ENCODE results near the gene TAOK2. TPM values are rescaled to one million over a fixed set of nuclear protein-coding genes. Genes with fewer than 3 reads are reported as not detected.

Gene TAOK2
- total and polyA plus RNA-seq, 2 of the 13 experiments (the other 11 are each of a cell fraction or from before 2014, with no cell fraction given), result 17.4 to 43.2 TPM

DNA sequence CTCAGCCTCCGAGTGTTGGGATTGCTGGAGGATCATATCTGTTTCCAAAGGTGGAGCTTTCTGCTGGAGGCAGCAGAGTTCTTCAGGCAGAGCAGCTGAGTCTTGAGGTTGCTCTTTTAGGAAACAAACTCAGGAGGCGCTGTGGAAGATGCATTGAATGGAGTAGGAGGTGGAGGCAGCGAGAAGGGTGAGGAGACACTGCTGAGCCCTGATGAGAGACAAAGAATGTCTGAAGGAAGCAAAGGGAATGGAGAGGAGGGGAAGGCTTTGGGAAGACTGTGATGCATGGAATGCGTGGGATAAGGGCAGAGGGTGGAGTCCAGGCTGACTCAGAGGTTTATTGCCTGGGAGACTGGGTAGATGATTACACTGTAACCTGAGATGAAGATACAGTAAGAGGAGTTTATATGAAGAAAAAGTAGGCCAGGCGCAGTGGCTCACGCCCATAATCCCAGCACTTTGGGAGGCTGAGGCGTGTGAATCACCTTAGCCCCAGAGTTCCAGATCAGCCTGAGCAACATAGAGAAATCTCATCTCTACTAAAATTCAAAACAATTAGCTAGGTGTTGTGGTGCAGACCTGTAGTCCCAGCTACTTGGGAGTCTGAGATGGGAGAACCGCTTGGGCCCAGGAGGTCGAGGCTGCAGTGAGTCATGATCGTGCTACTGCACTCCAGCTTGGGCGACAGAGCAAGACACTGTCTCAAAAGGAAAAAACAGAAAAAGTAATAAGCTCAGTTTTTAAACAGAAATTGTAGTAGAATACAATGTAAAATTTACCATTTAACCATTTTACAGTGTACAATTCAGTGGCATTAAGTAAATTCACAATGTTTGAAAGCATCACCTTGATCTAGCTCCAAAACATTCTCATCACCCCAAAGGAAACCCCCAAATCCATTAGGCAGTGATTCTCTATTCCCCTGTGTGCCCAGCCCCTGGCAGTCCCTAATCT is 29.5 kb upstream of the TAOK2 start (continued):
- TF ChIP-seq, protein P1, sequence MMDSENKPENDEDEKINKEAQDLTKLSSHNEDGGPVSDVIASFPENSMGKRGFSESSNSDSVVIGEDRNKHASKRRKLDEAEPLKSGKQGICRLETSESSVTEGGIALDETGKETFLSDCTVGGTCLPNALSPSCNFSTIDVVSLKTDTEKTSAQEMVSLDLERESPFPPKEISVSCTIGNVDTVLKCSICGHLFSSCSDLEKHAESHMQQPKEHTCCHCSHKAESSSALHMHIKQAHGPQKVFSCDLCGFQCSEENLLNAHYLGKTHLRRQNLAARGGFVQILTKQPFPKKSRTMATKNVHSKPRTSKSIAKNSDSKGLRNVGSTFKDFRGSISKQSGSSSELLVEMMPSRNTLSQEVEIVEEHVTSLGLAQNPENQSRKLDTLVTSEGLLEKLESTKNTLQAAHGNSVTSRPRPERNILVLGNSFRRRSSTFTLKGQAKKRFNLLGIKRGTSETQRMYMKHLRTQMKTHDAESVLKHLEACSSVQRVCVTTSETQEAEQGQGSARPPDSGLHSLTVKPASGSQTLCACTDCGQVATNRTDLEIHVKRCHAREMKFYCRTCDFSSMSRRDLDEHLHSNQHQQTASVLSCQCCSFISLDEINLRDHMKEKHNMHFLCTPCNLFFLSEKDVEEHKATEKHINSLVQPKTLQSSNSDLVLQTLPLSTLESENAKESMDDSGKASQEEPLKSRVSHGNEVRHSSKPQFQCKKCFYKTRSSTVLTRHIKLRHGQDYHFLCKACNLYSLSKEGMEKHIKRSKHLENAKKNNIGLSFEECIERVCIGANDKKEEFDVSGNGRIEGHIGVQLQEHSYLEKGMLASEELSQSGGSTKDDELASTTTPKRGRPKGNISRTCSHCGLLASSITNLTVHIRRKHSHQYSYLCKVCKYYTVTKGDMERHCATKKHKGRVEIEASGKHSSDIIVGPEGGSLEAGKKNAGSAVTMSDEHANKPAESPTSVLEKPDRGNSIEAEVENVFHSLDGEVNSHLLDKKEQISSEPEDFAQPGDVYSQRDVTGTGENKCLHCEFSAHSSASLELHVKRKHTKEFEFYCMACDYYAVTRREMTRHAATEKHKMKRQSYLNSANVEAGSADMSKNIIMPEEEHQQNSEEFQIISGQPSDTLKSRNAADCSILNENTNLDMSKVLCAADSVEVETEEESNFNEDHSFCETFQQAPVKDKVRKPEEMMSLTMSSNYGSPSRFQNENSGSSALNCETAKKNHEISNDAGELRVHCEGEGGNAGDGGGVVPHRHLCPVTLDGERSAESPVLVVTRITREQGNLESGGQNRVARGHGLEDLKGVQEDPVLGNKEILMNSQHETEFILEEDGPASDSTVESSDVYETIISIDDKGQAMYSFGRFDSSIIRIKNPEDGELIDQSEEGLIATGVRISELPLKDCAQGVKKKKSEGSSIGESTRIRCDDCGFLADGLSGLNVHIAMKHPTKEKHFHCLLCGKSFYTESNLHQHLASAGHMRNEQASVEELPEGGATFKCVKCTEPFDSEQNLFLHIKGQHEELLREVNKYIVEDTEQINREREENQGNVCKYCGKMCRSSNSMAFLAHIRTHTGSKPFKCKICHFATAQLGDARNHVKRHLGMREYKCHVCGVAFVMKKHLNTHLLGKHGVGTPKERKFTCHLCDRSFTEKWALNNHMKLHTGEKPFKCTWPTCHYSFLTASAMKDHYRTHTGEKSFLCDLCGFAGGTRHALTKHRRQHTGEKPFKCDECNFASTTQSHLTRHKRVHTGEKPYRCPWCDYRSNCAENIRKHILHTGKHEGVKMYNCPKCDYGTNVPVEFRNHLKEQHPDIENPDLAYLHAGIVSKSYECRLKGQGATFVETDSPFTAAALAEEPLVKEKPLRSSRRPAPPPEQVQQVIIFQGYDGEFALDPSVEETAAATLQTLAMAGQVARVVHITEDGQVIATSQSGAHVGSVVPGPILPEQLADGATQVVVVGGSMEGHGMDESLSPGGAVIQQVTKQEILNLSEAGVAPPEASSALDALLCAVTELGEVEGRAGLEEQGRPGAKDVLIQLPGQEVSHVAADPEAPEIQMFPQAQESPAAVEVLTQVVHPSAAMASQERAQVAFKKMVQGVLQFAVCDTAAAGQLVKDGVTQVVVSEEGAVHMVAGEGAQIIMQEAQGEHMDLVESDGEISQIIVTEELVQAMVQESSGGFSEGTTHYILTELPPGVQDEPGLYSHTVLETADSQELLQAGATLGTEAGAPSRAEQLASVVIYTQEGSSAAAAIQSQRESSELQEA (CRISPR knock-in tag; IDR thresholded peaks at IDR 0.05; ENCODE audit: not compliant biosample characterization), result no peak
- TF ChIP-seq SRSF1 (optimal IDR thresholded peaks at IDR 0.05; ENCODE audit: low read depth, low read length), result no peak
- no peak for TF ChIP-seq ZFP1 (CRISPR knock-in tag; IDR thresholded peaks at IDR 0.05)
- TF ChIP-seq NFYC (CRISPR knock-in tag; IDR thresholded peaks at IDR 0.05), result peak; percentile 23; the same call in 1 of the 2 replicates
- TF ChIP-seq, protein P2, sequence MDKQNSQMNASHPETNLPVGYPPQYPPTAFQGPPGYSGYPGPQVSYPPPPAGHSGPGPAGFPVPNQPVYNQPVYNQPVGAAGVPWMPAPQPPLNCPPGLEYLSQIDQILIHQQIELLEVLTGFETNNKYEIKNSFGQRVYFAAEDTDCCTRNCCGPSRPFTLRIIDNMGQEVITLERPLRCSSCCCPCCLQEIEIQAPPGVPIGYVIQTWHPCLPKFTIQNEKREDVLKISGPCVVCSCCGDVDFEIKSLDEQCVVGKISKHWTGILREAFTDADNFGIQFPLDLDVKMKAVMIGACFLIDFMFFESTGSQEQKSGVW (CRISPR knock-in tag; IDR thresholded peaks at IDR 0.05; ENCODE audit: borderline replicate concordance), result no peak
- no peak for TF ChIP-seq ZNF138 (CRISPR knock-in tag; IDR thresholded peaks at IDR 0.05; ENCODE audit: low read depth)
- peak; percentile 28 for TF ChIP-seq XRCC5 (optimal IDR thresholded peaks at IDR 0.05; ENCODE audit: low read length)
- peak; percentile 90; the same call in 1 of the 2 replicates for TF ChIP-seq CHD4 (IDR thresholded peaks at IDR 0.05; ENCODE audit: borderline replicate concordance, low read length)
- TF ChIP-seq ZNF552 (CRISPR knock-in tag; IDR thresholded peaks at IDR 0.05; ENCODE audit: borderline replicate concordance), result no peak
- 0 out of 2 replicates have a peak, but pooled peaks have one; percentile 36 for TF ChIP-seq ZNF614 (CRISPR knock-in tag; IDR thresholded peaks at IDR 0.05; ENCODE audit: borderline replicate concordance)
- TF ChIP-seq ZNF83 (CRISPR knock-in tag; IDR thresholded peaks at IDR 0.05; ENCODE audit: borderline replicate concordance), result no peak
- TF ChIP-seq, protein P3, sequence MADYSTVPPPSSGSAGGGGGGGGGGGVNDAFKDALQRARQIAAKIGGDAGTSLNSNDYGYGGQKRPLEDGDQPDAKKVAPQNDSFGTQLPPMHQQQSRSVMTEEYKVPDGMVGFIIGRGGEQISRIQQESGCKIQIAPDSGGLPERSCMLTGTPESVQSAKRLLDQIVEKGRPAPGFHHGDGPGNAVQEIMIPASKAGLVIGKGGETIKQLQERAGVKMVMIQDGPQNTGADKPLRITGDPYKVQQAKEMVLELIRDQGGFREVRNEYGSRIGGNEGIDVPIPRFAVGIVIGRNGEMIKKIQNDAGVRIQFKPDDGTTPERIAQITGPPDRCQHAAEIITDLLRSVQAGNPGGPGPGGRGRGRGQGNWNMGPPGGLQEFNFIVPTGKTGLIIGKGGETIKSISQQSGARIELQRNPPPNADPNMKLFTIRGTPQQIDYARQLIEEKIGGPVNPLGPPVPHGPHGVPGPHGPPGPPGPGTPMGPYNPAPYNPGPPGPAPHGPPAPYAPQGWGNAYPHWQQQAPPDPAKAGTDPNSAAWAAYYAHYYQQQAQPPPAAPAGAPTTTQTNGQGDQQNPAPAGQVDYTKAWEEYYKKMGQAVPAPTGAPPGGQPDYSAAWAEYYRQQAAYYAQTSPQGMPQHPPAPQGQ (CRISPR knock-in tag; IDR thresholded peaks at IDR 0.05; ENCODE audit: borderline replicate concordance), result no peak
- 0 out of 2 replicates have a peak, but pooled peaks have one; percentile 36 for TF ChIP-seq NCOA1 (CRISPR knock-in tag; IDR thresholded peaks at IDR 0.05)
- TF ChIP-seq, protein P4, sequence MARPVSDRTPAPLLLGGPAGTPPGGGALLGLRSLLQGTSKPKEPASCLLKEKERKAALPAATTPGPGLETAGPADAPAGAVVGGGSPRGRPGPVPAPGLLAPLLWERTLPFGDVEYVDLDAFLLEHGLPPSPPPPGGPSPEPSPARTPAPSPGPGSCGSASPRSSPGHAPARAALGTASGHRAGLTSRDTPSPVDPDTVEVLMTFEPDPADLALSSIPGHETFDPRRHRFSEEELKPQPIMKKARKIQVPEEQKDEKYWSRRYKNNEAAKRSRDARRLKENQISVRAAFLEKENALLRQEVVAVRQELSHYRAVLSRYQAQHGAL (CRISPR knock-in tag; IDR thresholded peaks at IDR 0.05; ENCODE audit: not compliant biosample characterization), result no peak
- TF ChIP-seq GABPA (IDR thresholded peaks at IDR 0.05; ENCODE audit: low read depth, low read length), result no peak
- no peak for TF ChIP-seq GABPA (CRISPR knock-in tag; IDR thresholded peaks at IDR 0.05; ENCODE audit: low read depth)

Measured in HepG2 (cell line).